ENCODE data around the gene PIP5K1B. TPM values are rescaled to one million over a fixed set of nuclear protein-coding genes. Genes with fewer than 3 reads are reported as not detected.
A peak's percentile ranks its signal among the peaks of the same experiment; 100 is the strongest.

PIP5K1B gene
- total RNA-seq, 6 donors from 2014 or later: 22.4 to 76.8 (median 47.2) TPM

- Histone ChIP-seq H3K9me3 (no peaks in the 10 kb centered on the region), H3K27ac (peak overlapping the region; percentile 89 to 97 (median 94)), H3K27me3 (no peaks in the 10 kb centered on the region), H3K4me1 (peaks cover 47 to 57% (median 54%) of the 10 kb centered on the region in 4 donors), H3K4me3 (peak overlapping the region; percentile 60 to 76 (median 66)), H3K36me3 (no peaks in the 10 kb centered on the region)
- DNase-seq (no peak), ATAC-seq (ENCODE audit: low FRiP score in 2 of 2) (no peak)
- TF ChIP-seq POLR2AphosphoS5 (IDR thresholded peaks at IDR 0.05) (no peak), CTCF (IDR thresholded peaks at IDR 0.05) (no peak), EP300 (IDR thresholded peaks at IDR 0.05) (no peak), POLR2A (IDR thresholded peaks at IDR 0.05) (no peak)
- WGBS, 2 donors: 1 to 2% methylated on average over 6 to 16 of the region's 19 CpGs
These were observed 75.3 kb downstream of the PIP5K1B start for GRCh38 chr9:68780380-68780712.

- no peak for DNase-seq
- Histone ChIP-seq H3K27ac (peak overlapping the region; percentile 89 to 97 (median 94)), H3K36me3 (no peaks in the 10 kb centered on the region), H3K27me3 (no peaks in the 10 kb centered on the region), H3K4me1 (peaks cover 47 to 61% (median 54%) of the 10 kb centered on the region in 4 donors), H3K4me3 (peak overlapping the region; percentile 60 to 76 (median 66)), H3K9me3 (no peaks in the 10 kb centered on the region)
- no peak for ATAC-seq (ENCODE audit: low FRiP score in 2 of 2)
- TF ChIP-seq EP300 (IDR thresholded peaks at IDR 0.05) (no peak), POLR2AphosphoS5 (IDR thresholded peaks at IDR 0.05) (no peak), POLR2A (IDR thresholded peaks at IDR 0.05) (no peak), CTCF (IDR thresholded peaks at IDR 0.05) (no peak)
- 16 to 20% methylated on average over 7 of the region's 7 CpGs for WGBS, 2 donors
These were observed 75.7 kb downstream of the PIP5K1B start for GRCh38 chr9:68780720-68781119.

- DNase-seq (no peak), ATAC-seq (ENCODE audit: low FRiP score in 2 of 2) (no peak)
- H3K4me3 ChIP-seq: peak overlapping the region in 1 of 4 donors; percentile 60
- H3K27ac ChIP-seq: peak overlapping the region in 1 of 4 donors; percentile 21
- no peaks in the 10 kb centered on the region for H3K27me3 ChIP-seq
- peaks cover 47 to 62% (median 54%) of the 10 kb centered on the region in 4 donors for H3K4me1 ChIP-seq
- H3K9me3 ChIP-seq: no peaks in the 10 kb centered on the region
- TF ChIP-seq POLR2A (IDR thresholded peaks at IDR 0.05): no peak
- TF ChIP-seq EP300 (IDR thresholded peaks at IDR 0.05): no peak
- no peak for TF ChIP-seq CTCF (IDR thresholded peaks at IDR 0.05)
- no peak for TF ChIP-seq POLR2AphosphoS5 (IDR thresholded peaks at IDR 0.05)
- H3K36me3 ChIP-seq: peaks cover 0 to 5% (median 0%) of the 10 kb centered on the region in 4 donors
These were observed 76.9 kb downstream of the PIP5K1B start for GRCh38 chr9:68781928-68782327.

- ATAC-seq (ENCODE audit: low FRiP score in 2 of 2): no peak
- TF ChIP-seq POLR2A (IDR thresholded peaks at IDR 0.05) (no peak), EP300 (IDR thresholded peaks at IDR 0.05) (no peak), CTCF (IDR thresholded peaks at IDR 0.05) (no peak), POLR2AphosphoS5 (IDR thresholded peaks at IDR 0.05) (no peak)
These were observed 77.5 kb downstream of the PIP5K1B start for GRCh38 chr9:68782546-68782945.

GRCh38 chr9:68785965-68786364, 80.9 kb downstream of the PIP5K1B start:
- no peak for TF ChIP-seq EP300 (IDR thresholded peaks at IDR 0.05)
- TF ChIP-seq CTCF (IDR thresholded peaks at IDR 0.05): no peak
- TF ChIP-seq POLR2AphosphoS5 (IDR thresholded peaks at IDR 0.05): no peak
- no peak for TF ChIP-seq POLR2A (IDR thresholded peaks at IDR 0.05)
- no peak for DNase-seq
- Histone ChIP-seq H3K27me3 (no peaks in the 10 kb centered on the region), H3K36me3 (peaks cover 0 to 8% (median 0%) of the 10 kb centered on the region in 4 donors), H3K4me3 (no peak overlapping the region), H3K9me3 (no peaks in the 10 kb centered on the region), H3K27ac (no peak overlapping the region), H3K4me1 (peaks cover 39 to 47% (median 44%) of the 10 kb centered on the region in 4 donors)
- WGBS, 2 donors: 60 to 63% methylated on average over 2 of the region's 2 CpGs
- ATAC-seq (ENCODE audit: low FRiP score in 2 of 2): no peak

More at GRCh38 chr9:68782546-68782945, 77.5 kb downstream of the PIP5K1B start:
- no peaks in the 10 kb centered on the region for H3K9me3 ChIP-seq
- WGBS, 2 donors: 79 to 82% methylated on average over 3 of the region's 3 CpGs
- peaks cover 0 to 8% (median 0%) of the 10 kb centered on the region in 4 donors for H3K36me3 ChIP-seq
- H3K4me1 ChIP-seq: peaks cover 47 to 62% (median 54%) of the 10 kb centered on the region in 4 donors
- no peaks in the 10 kb centered on the region for H3K27me3 ChIP-seq
- H3K27ac ChIP-seq: no peak overlapping the region
- peak overlapping the region in 1 of 4 donors; percentile 6 for H3K4me3 ChIP-seq
- DNase-seq: no peak
